Ishikawa (cell line): ENCODE data around the gene PRKCH.

Experiments
- CEBPB ChIP-seq: IDR thresholded peaks from 2 replicates; pipeline ENCODE4 v1.6.1; 2012
- CREB1 ChIP-seq: IDR thresholded peaks from 2 replicates; pipeline ENCODE4 v1.6.1; 2012; ENCODE audit warnings: low read depth
- EGR1 ChIP-seq: IDR thresholded peaks from 2 replicates; pipeline ENCODE4 v1.6.1; 2012
- EP300 ChIP-seq: IDR thresholded peaks from 2 replicates; pipeline ENCODE4 v1.6.1; 2012; ENCODE audit warnings: borderline replicate concordance
- FOXM1 ChIP-seq: IDR thresholded peaks from 2 replicates; pipeline ENCODE4 v1.6.1; 2012; ENCODE audit warnings: low read depth, borderline replicate concordance
- MAX ChIP-seq: IDR thresholded peaks from 2 replicates; pipeline ENCODE4 v1.6.1; 2012
- NFIC ChIP-seq: IDR thresholded peaks from 2 replicates; pipeline ENCODE4 v1.6.1; 2012
- RAD21 ChIP-seq: IDR thresholded peaks from 2 replicates; pipeline ENCODE4 v1.6.1; 2012; ENCODE audit warnings: low read depth
- TAF1 ChIP-seq: IDR thresholded peaks from 2 replicates; pipeline ENCODE4 v1.6.1; 2012; ENCODE audit warnings: low read depth, mild to moderate bottlenecking
- TCF12 ChIP-seq: IDR thresholded peaks from 2 replicates; pipeline ENCODE4 v1.6.1; 2012; ENCODE audit warnings: low read depth
- TEAD4 ChIP-seq: IDR thresholded peaks from 2 replicates; pipeline ENCODE4 v1.6.1; 2012
- USF1 ChIP-seq: IDR thresholded peaks from 2 replicates; pipeline ENCODE4 v1.6.1; 2012
- YY1 ChIP-seq: IDR thresholded peaks from 2 replicates; pipeline ENCODE4 v1.6.1; 2012; ENCODE audit warnings: low read depth
- TF ChIP-seq, protein P1 (sequence below): IDR thresholded peaks from 2 replicates; pipeline ENCODE4 v1.6.1; 2012; ENCODE audit warnings: low read depth, mild to moderate bottlenecking

GRCh38 chr14:61332658-61333029 is 11.3 kb downstream of the PRKCH start:
- TF ChIP-seq FOXM1 (no peak), EP300 (no peak), EGR1 (no peak), CEBPB (no peak), TEAD4 (no peak), USF1 (no peak), YY1 (no peak), MAX (no peak), NFIC (no peak), TAF1 (no peak), RAD21 (no peak), CREB1 (no peak), TCF12 (no peak)
- TF ChIP-seq, protein P1, sequence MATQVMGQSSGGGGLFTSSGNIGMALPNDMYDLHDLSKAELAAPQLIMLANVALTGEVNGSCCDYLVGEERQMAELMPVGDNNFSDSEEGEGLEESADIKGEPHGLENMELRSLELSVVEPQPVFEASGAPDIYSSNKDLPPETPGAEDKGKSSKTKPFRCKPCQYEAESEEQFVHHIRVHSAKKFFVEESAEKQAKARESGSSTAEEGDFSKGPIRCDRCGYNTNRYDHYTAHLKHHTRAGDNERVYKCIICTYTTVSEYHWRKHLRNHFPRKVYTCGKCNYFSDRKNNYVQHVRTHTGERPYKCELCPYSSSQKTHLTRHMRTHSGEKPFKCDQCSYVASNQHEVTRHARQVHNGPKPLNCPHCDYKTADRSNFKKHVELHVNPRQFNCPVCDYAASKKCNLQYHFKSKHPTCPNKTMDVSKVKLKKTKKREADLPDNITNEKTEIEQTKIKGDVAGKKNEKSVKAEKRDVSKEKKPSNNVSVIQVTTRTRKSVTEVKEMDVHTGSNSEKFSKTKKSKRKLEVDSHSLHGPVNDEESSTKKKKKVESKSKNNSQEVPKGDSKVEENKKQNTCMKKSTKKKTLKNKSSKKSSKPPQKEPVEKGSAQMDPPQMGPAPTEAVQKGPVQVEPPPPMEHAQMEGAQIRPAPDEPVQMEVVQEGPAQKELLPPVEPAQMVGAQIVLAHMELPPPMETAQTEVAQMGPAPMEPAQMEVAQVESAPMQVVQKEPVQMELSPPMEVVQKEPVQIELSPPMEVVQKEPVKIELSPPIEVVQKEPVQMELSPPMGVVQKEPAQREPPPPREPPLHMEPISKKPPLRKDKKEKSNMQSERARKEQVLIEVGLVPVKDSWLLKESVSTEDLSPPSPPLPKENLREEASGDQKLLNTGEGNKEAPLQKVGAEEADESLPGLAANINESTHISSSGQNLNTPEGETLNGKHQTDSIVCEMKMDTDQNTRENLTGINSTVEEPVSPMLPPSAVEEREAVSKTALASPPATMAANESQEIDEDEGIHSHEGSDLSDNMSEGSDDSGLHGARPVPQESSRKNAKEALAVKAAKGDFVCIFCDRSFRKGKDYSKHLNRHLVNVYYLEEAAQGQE: no peak
